ENCODE results near the gene CIAPIN1.
"Not testable (repeated sequence)": the region's sequence is repeated elsewhere in the genome, so short reads cannot be mapped to it uniquely, and the experiment has no call there.

The CIAPIN1 gene

GRCh38 chr16:57439947-57440346 is 7.2 kb downstream of the CIAPIN1 start:
- DNase-seq = not testable (repeated sequence)

GRCh38 chr16:57435838-57436237 is 11.3 kb downstream of the CIAPIN1 start:
- no peak for DNase-seq

- no peak for DNase-seq
Measured at GRCh38 chr16:57434003-57434402, 13.2 kb downstream of the CIAPIN1 start.

GRCh38 chr16:57432989-57433388 is 14.2 kb downstream of the CIAPIN1 start:
- no peak for DNase-seq

GRCh38 chr16:57432505-57432904 is 14.7 kb downstream of the CIAPIN1 start:
- DNase-seq = no peak

- DNase-seq = no peak
Measured at GRCh38 chr16:57430955-57431354, 16.2 kb downstream of the CIAPIN1 start.

GRCh38 chr16:57427824-57428223 is 19.4 kb downstream of the CIAPIN1 start:
- no peak for DNase-seq

- DNase-seq = no peak
Measured at GRCh38 chr16:57427307-57427706, 19.9 kb downstream of the CIAPIN1 start.

- no peak for DNase-seq
Measured at GRCh38 chr16:57426356-57426755, 20.8 kb downstream of the CIAPIN1 start.

GRCh38 chr16:57424583-57424982 is 22.6 kb downstream of the CIAPIN1 start:
- DNase-seq = no peak

GRCh38 chr16:57423152-57423551 is 24.0 kb downstream of the CIAPIN1 start:
- DNase-seq = no peak

- DNase-seq = no peak
Measured at GRCh38 chr16:57422026-57422944, 24.9 kb downstream of the CIAPIN1 start.

GRCh38 chr16:57419506-57419905 is 27.7 kb downstream of the CIAPIN1 start:
- no peak for DNase-seq

GRCh38 chr16:57416084-57416483 is 31.1 kb downstream of the CIAPIN1 start:
- no peak for DNase-seq

- DNase-seq = no peak
Measured at GRCh38 chr16:57413733-57414132, 33.5 kb downstream of the CIAPIN1 start.

GRCh38 chr16:57413301-57413730 is 33.9 kb downstream of the CIAPIN1 start:
- DNase-seq = no peak

GRCh38 chr16:57412584-57412983 is 34.6 kb downstream of the CIAPIN1 start:
- no peak for DNase-seq

GRCh38 chr16:57411362-57411976 is 35.7 kb downstream of the CIAPIN1 start:
- DNase-seq = no peak

GRCh38 chr16:57409870-57410587 is 37.2 kb downstream of the CIAPIN1 start:
- no peak for DNase-seq

GRCh38 chr16:57409065-57409464 is 38.1 kb downstream of the CIAPIN1 start:
- DNase-seq = no peak

GRCh38 chr16:57407521-57408353 is 39.4 kb downstream of the CIAPIN1 start:
- no peak for DNase-seq

GRCh38 chr16:57406881-57407280 is 40.3 kb downstream of the CIAPIN1 start:
- DNase-seq = no peak

GRCh38 chr16:57405097-57405496 is 42.1 kb downstream of the CIAPIN1 start:
- no peak for DNase-seq
